HepG2 (cell line): ENCODE data around the gene BCAS2. TPM values are rescaled to one million over a fixed set of nuclear protein-coding genes. Genes with fewer than 3 reads are reported as not detected.

Experiments used
- AGO2 ChIP-seq: fragments of 200-400 bp; formaldehyde crosslinking; optimal IDR thresholded peaks from 2 replicates; pipeline ENCODE3; 2017; ENCODE audit warnings: mild to moderate bottlenecking, low read depth, low read length, moderate library complexity
- CTCF ChIP-seq: sonication (generic); formaldehyde crosslinking; IDR thresholded peaks from 2 replicates; pipeline ENCODE4 v1.5.0; 2020; ENCODE audit warnings: mild to moderate bottlenecking, missing genetic modification reagents, moderate library complexity
- DNMT3B ChIP-seq: conservative IDR thresholded peaks from 2 replicates; pipeline ENCODE4 v1.6.1; 2016; ENCODE audit warnings: missing biosample characterization, control low read depth
- FOXC1 ChIP-seq: sonication (generic); formaldehyde crosslinking; IDR thresholded peaks from 2 replicates; pipeline ENCODE4 v1.8.0; 2022; ENCODE audit warnings: mild to moderate bottlenecking, missing genetic modification reagents, borderline replicate concordance
- IRX3 ChIP-seq: sonication (generic); formaldehyde crosslinking; IDR thresholded peaks from 2 replicates; pipeline ENCODE4 v1.8.1; 2023; ENCODE audit warnings: mild to moderate bottlenecking, low read depth, missing genetic modification reagents, borderline replicate concordance
- KMT2B ChIP-seq: IDR thresholded peaks from 2 replicates; pipeline ENCODE4 v1.6.1; 2016; ENCODE audit warnings: missing genetic modification reagents, missing compliant biosample characterization
- MXD3 ChIP-seq: IDR thresholded peaks from 2 replicates; pipeline ENCODE4 v1.6.1; 2016; ENCODE audit warnings: mild to moderate bottlenecking, missing biosample characterization, missing genetic modification reagents
- NCOA2 ChIP-seq: sonication (generic); formaldehyde crosslinking; IDR thresholded peaks from 2 replicates; pipeline ENCODE4 v1.8.0; 2022; ENCODE audit warnings: inconsistent platforms
- PAF1 ChIP-seq: IDR thresholded peaks from 2 replicates; pipeline ENCODE4 v1.6.1; 2016; ENCODE audit warnings: missing genetic modification reagents, missing compliant biosample characterization
- POGZ ChIP-seq: sonication (generic); formaldehyde crosslinking; IDR thresholded peaks from 2 replicates; pipeline ENCODE4 v1.4.0; 2020; ENCODE audit warnings: mild to moderate bottlenecking, missing genetic modification reagents
- PPARG ChIP-seq: conservative IDR thresholded peaks from 2 replicates; pipeline ENCODE4 v1.6.1; 2016; ENCODE audit warnings: missing biosample characterization, missing genetic modification reagents
- PRMT3 ChIP-seq: sonication (generic); formaldehyde crosslinking; IDR thresholded peaks from 2 replicates; pipeline ENCODE4 v1.8.1; 2022; ENCODE audit warnings: low read depth, mild to moderate bottlenecking, moderate library complexity, missing genetic modification reagents, borderline replicate concordance
- RORA ChIP-seq: sonication (generic); formaldehyde crosslinking; IDR thresholded peaks from 2 replicates; pipeline ENCODE4 v1.5.0; 2020; ENCODE audit warnings: mild to moderate bottlenecking, missing genetic modification reagents, moderate library complexity
- SIX1 ChIP-seq: sonication (generic); formaldehyde crosslinking; IDR thresholded peaks from 2 replicates; pipeline ENCODE4 v1.4.0; 2020; ENCODE audit warnings: missing genetic modification reagents, borderline replicate concordance
- SKIL ChIP-seq: sonication (generic); formaldehyde crosslinking; IDR thresholded peaks from 2 replicates; pipeline ENCODE4 v1.8.0; 2022; ENCODE audit warnings: missing genetic modification reagents, mild to moderate bottlenecking, moderate library complexity, borderline replicate concordance
- TFE3 ChIP-seq: IDR thresholded peaks from 2 replicates; pipeline ENCODE4 v1.6.1; 2016
- ZNF10 ChIP-seq: sonication (generic); formaldehyde crosslinking; IDR thresholded peaks from 2 replicates; pipeline ENCODE4 v1.4.0; 2020; ENCODE audit warnings: mild to moderate bottlenecking, low read depth, missing genetic modification reagents, borderline replicate concordance
- ZNF121 ChIP-seq: sonication (generic); formaldehyde crosslinking; IDR thresholded peaks from 2 replicates; pipeline ENCODE4 v1.5.0; 2020; ENCODE audit warnings: mild to moderate bottlenecking, missing genetic modification reagents
- ZNF546 ChIP-seq: sonication (generic); formaldehyde crosslinking; conservative IDR thresholded peaks from 2 replicates; pipeline ENCODE4 v1.8.1; 2023; ENCODE audit warnings: mild to moderate bottlenecking, missing genetic modification reagents
- ZNF670 ChIP-seq: sonication (generic); formaldehyde crosslinking; IDR thresholded peaks from 2 replicates; pipeline ENCODE4 v1.8.0; 2022; ENCODE audit warnings: mild to moderate bottlenecking, missing genetic modification reagents, borderline replicate concordance
- ZSCAN21 ChIP-seq: sonication (generic); formaldehyde crosslinking; IDR thresholded peaks from 2 replicates; pipeline ENCODE4 v1.8.0; 2022; ENCODE audit warnings: mild to moderate bottlenecking, missing genetic modification reagents, moderate library complexity, borderline replicate concordance
- polyA plus RNA-seq, 8 experiments: library from polyadenylated mRNA; depleted of rRNA in 3 of 8; stranded (reverse) in 7 of 8; unstranded in 1 of 8; fragments of >200 nt; fragmentation: Illumina TruSeq in 4 of 8; extraction: Trizol in 4 of 8; gene quantifications; 2 replicates each; pipeline versions ENCODE4 v1.2.1 to v1.2.3, GENCODE V29; 2011 to 2016; ENCODE audit warnings: low read depth in 4 of 8, missing spikeins in 1 of 8, mixed read lengths in 1 of 8; ENCODE audit not compliant: insufficient read depth in 1 of 8
- total RNA-seq, 5 experiments: library from RNA; depleted of rRNA; stranded (reverse); fragments of >200 nt; fragmentation: Illumina TruSeq; extraction: Trizol; gene quantifications; 2 replicates each; pipeline ENCODE4 v1.2.3, GENCODE V29; 2016; ENCODE audit warnings: low read depth in 1 of 5

BCAS2 gene
- total and polyA plus RNA-seq, 2 of the 13 experiments (the other 11 are each of a cell fraction or from before 2014, with no cell fraction given) = 18.0 to 47.4 TPM

GRCh38 chr1:114581335-114582287 lies at the start of gene BCAS2 (continued):
- TF ChIP-seq TFE3 (CRISPR knock-in tag) (peak; percentile 34; the same call in 1 of the 2 replicates), CTCF (CRISPR knock-in tag) (no peak), PAF1 (no peak), RORA (no peak), ZNF10 (CRISPR knock-in tag) (no peak), NCOA2 (CRISPR knock-in tag) (no peak), ZNF670 (CRISPR knock-in tag) (peak; percentile 72; the same call in 1 of the 2 replicates), POGZ (CRISPR knock-in tag) (peak; percentile 76), MXD3 (no peak), ZSCAN21 (CRISPR knock-in tag) (no peak), KMT2B (CRISPR knock-in tag) (no peak; the same call in 1 of the 2 replicates), DNMT3B (CRISPR knock-in tag) (no peak), PPARG (CRISPR knock-in tag) (no peak), ZNF546 (CRISPR knock-in tag) (no peak), AGO2 (no peak), IRX3 (CRISPR knock-in tag) (no peak), PRMT3 (CRISPR knock-in tag) (0 out of 2 replicates have a peak, but pooled peaks have one; percentile 59), SKIL (CRISPR knock-in tag) (no peak), ZNF121 (CRISPR knock-in tag) (no peak), SIX1 (CRISPR knock-in tag) (no peak), FOXC1 (CRISPR knock-in tag) (no peak)
